ENCODE results near the gene HERPUD2.
"Not testable (repeated sequence)": the region's sequence is repeated elsewhere in the genome, so short reads cannot be mapped to it uniquely, and the experiment has no call there.

The HERPUD2 gene

DNA sequence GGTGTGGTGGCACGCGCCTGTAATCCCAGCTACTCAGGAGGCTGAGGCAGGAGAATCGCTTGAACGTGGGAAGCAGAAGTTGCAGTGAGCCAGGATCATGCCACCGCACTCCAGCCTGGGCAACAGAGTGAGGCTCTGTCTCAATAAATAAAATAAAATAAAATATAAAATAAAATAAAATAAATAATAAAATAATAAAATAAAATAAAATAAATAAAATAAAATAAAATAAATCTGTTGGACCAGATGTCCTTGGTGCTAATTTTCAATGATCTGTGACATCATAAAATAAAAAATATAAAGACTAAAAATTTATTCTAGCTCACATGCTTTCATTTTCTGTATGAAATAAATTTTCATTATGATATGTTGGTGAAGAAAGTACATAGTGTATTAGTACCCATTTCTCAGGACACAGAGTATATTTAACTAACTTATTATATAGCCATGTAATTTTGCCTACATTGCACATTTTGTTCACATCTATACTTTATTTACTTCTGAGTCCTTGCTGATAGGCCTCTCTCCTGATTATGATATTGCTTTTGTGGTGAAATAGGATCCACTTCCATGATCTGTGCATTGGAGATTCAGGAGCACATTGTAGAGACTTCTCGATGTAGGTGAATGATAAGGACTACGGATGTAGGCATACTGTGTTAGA lies 17.8 kb upstream of the HERPUD2 start:
- no peak for DNase-seq

- DNase-seq, result peak; percentile 36
Observed at GRCh38 chr7:35707422-35707821, 12.5 kb upstream of the HERPUD2 start.

- no peak for DNase-seq
Observed at GRCh38 chr7:35705932-35706461, 11.1 kb upstream of the HERPUD2 start.

GRCh38 chr7:35704261-35704660 lies 9.3 kb upstream of the HERPUD2 start:
- DNase-seq, result no peak

DNA sequence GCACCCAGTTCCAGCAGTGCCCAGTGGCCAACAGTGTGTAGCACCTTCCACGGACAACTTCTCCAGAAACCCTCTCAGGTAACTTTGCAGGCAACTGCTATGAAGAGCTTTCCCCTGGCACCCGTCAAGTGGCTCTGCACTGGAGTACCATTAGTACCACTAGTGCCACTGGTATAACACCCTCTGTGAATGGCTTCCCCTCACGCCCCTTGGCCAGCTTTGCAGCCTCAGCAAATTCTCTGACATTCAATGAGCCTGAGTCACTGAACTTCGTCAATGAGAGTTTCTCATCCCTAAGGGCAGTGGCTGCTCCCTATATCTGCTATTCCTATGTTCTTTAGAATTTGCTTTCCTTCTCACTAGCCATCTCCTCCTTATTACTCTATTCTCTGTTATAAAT lies 7.6 kb upstream of the HERPUD2 start:
- no peak for DNase-seq

- DNase-seq, result no peak
Observed at GRCh38 chr7:35701287-35701900, 6.5 kb upstream of the HERPUD2 start.

- no peak for DNase-seq
Observed at GRCh38 chr7:35700865-35701264, 5.9 kb upstream of the HERPUD2 start.

DNA sequence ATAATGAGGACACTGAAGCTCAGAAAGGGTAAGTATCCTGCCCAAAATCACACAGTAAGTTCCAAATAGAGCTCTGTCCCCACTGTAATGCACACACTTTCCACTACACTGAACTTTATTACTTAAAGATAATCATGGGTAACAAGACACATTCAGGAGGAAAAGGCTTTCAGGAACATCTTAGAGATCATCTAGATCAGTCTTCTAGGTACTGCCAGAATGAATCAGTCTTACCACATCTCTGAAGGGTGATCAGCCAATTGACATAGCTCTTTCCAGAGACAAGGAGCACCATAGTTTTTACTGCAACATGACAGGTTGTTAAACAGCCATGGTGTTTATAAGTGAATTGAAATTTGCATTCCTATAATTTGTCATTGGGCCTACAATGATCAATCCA lies 5.4 kb upstream of the HERPUD2 start:
- no peak for DNase-seq

- no peak for DNase-seq
Observed at GRCh38 chr7:35699796-35700305, 4.9 kb upstream of the HERPUD2 start.

DNA sequence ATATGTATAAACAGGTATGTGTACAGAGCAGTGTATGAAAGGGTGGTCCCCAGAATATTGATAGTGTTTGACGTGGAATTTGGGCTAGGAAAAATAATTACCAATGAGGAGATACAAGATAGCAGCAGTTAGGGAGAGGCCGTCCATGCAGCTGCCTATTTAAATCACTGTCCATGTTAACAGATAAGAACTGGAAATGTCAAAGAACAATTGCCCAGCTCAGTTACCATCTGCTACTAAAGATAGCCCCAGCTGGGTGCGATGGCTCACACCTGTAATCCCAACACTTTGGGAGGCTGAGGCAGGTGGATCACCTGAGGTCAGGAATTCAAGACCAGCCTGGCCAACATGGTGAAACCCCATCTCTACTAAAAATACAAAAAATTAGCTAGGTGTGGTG lies 3.4 kb upstream of the HERPUD2 start:
- not testable (repeated sequence) for DNase-seq

GRCh38 chr7:35697414-35698175 lies 2.7 kb upstream of the HERPUD2 start:
- peak; percentile 83 for DNase-seq

DNA sequence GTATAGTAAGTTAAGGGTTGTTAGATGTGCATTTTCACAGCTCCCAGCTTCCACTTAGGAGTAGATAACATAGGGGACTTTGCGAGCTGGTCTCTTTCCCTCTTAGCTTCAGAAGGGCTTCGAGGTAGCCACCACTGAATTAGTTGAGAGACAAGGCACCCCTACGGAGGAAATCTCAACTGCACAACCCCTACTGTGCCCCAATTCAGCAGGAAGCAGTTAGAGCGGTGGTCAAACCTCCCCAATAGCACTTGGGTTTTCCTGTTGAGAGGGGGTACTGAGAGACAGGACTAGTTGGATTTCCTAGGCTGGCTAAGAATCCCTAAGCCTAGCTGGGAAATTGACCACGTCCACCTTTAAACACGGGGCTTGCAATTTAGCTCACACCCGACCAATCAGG lies 1.1 kb upstream of the HERPUD2 start:
- no peak for DNase-seq

DNA sequence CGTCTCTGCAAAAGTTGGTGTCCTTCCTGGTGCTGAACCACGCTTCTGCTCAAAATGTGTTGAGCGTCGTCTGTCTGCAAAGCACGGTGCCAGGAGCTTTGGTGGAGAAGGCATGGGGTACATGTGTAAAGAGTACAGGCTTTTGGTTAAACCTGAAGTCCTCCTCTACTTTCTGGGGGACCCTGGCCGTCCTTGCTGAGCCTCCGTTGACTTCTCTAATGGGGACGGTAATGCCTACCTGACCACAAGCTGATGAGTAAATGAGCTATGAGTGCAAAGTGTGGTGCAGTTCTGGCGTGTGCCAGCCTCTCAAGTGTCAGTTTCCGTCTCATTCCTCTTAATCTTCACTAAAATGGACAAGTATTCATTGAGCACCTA lies 527 bp upstream of the HERPUD2 start:
- DNase-seq, result no peak

- peak; percentile 32 for DNase-seq
Observed at GRCh38 chr7:35694161-35694783, 663 bp downstream of the HERPUD2 start.

DNA sequence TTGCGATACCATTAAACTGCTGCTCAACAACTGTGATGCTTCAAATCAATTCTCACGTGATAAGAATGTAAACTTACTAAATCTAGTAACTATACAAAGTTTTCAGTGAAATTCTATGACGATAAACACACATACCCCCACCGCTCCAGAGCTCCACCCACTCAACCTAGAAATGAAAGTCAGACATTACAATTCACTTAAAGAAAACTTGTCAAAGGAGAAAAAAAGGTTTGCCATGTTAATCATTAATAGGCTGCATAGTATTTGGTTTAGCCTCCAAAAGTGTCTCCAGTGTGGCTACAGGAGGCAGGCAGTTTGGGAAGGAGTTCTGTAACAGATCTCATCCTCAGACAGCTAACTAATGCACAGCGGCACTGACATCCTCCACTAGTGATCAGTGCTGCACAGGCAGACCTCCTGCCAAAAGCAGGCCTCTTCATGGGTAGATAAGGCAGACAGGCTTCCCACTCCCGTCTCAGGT lies 3.1 kb downstream of the HERPUD2 start:
- peak; percentile 35 for DNase-seq

GRCh38 chr7:35691366-35691765 lies 3.6 kb downstream of the HERPUD2 start:
- DNase-seq, result no peak

DNA sequence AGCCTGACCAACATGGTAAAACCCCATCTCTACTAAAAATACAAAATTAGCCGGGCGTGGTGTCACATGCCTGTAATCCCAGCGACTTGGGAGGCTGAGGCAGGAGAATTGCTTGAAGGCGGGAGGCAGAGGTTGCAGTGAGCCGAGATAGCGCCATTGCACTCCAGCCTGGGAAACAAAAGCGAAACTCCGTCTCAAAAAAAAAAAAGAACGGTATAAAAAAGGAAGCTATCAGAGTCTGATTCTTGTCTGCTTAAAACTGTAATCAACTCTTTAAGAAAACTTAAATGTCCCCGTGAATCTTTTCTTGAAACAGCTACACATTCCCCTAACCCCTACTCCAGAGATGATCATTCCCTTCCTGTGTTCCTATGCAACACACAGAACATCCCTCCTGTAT lies 4.3 kb downstream of the HERPUD2 start:
- DNase-seq, result not testable (repeated sequence)

GRCh38 chr7:35685781-35686180 lies 9.2 kb downstream of the HERPUD2 start:
- DNase-seq, result no peak

- DNase-seq, result no peak
Observed at GRCh38 chr7:35681231-35682029, 13.5 kb downstream of the HERPUD2 start.

DNA sequence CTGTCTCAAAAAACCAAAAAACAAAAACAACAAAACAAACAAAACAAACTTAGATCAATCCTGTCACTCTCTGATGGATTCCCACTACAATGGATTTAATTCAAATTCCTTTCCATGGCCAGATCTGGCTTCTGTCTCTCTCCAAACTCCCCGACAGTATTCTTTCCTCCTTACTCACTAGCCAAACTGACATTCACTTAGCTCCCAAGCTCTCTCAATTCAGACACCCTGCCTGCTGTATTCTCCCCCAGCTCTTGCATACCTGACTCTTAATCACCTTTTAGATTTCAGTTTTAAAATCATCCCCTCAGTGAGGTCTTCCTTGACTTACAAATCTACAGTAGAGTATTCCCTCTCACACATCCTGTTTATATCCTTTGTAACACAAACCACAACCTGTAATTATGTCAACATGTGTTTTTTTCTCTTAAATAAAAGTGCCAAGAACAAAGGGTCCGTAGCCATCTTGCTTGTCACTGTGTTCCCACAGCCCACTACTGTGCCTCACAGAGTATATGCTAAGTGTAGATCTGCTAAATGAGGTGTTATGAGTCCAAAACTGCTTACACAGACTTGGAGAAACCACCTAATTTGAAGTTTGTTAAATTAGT lies 14.4 kb downstream of the HERPUD2 start:
- no peak for DNase-seq

DNA sequence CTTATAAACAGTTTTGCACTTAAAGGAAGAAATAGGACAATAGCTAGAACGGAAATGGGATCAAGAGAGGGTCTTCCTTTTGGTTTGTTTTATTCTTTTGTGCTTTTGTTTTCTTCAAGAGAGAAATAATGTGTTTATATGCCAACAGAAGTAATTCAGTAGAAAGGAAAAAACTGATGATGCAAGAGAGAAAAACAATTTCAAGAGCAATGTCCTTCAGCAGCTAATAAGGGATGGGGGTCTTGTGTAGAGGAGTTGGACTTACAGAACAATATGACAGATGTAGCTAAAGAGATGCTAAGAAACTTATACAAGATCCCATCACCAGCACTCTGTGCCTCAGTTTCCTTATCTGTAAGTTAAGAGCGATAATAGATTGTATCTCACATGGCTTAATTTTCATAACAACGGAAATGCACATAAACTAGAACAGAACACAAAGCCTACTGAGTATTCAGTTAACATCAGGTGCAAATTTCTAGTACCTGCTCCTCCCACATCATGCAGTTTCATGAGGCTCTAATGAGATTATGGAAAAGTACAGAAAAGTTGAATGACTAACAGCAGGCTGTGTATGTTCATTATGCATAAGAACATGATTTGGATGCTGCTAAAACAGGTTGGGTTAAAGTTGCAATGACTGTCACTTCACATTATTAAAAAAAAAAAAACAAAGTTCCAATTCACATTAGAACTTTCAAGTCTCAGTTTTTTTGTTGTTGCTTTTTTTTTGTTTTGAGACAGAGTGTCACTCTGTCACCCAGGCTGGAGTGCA lies 17.2 kb downstream of the HERPUD2 start:
- no peak for DNase-seq
